OCI-LY1 (cell line): Measurements from ENCODE around the gene RHOBTB3.

Experiments used
- CTCF ChIP-seq: fragments of 200-600 bp; sonication (generic), shearing (Covaris generic); IDR thresholded peaks from 2 replicates; pipeline ENCODE4 v1.5.1; 2017; ENCODE audit warnings: mild to moderate bottlenecking, antibody characterized with exemption, low read length, moderate library complexity, mixed read lengths
- EZH2 ChIP-seq: fragments of 200-600 bp; sonication (generic), shearing (Covaris generic); IDR thresholded peaks from 2 replicates; pipeline ENCODE4 v1.8.0; 2017; ENCODE audit warnings: borderline replicate concordance, mixed run types, mild to moderate bottlenecking, antibody characterized with exemption, low read length, moderate library complexity, mixed read lengths

- no peak for TF ChIP-seq CTCF
- no peak for TF ChIP-seq EZH2
Observed at GRCh38 chr5:95771892-95772291, 40.8 kb downstream of the RHOBTB3 start.
